Activated CD4-positive, alpha-beta memory T cell treated with anti-CD3 and anti-CD28 coated beads, Interleukin-2, amount 10 ng/mL, durations not matched to agents 7 days and 5 days (primary cell): ENCODE data around the gene ROBO2. TPM values are rescaled to one million over a fixed set of nuclear protein-coding genes. Genes with fewer than 3 reads are reported as not detected.

Experiments used
- CTCF ChIA-PET: fragments of 350-600 bp; sonication (Branson Sonifier 250); formaldehyde crosslinking; loops from one replicate; lab custom pipeline; 2021; ENCODE audit warnings: antibody characterized with exemption, inconsistent platforms; lab: Charles Lee
- POLR2A ChIA-PET: fragments of 350-600 bp; sonication (Branson Sonifier 250); formaldehyde crosslinking; loops from one replicate; lab custom pipeline; 2021; ENCODE audit warnings: antibody characterized with exemption; lab: Charles Lee
- DNase-seq: peaks from one replicate; pipeline ENCODE4 v3.0.0-alpha.2; 2020
- H3K27ac Mint-ChIP-seq: one replicate; pipeline ENCODE4 v1.8.0; 2021; ENCODE audit warnings: mild to moderate bottlenecking, mixed read lengths
- H3K27me3 Mint-ChIP-seq: one replicate; pipeline ENCODE4 v1.8.0; 2021; ENCODE audit warnings: mixed read lengths
- H3K36me3 Mint-ChIP-seq: one replicate; pipeline ENCODE4 v1.8.0; 2021; ENCODE audit warnings: low read depth, mixed read lengths
- H3K4me1 Mint-ChIP-seq: one replicate; pipeline ENCODE4 v1.8.0; 2021; ENCODE audit warnings: mixed read lengths
- H3K4me3 Mint-ChIP-seq: one replicate; pipeline ENCODE4 v1.8.0; 2021; ENCODE audit warnings: mild to moderate bottlenecking, mixed read lengths
- H3K9me3 Mint-ChIP-seq: one replicate; pipeline ENCODE4 v1.8.0; 2021; ENCODE audit warnings: mixed read lengths
- total RNA-seq, 2 experiments: library from RNA; stranded (reverse); gene quantifications; one replicate each; pipeline ENCODE4 v1.2.3, GENCODE V29; 2021

Gene ROBO2
- total RNA-seq, 2 experiments from 2014 or later: not detected

DNA sequence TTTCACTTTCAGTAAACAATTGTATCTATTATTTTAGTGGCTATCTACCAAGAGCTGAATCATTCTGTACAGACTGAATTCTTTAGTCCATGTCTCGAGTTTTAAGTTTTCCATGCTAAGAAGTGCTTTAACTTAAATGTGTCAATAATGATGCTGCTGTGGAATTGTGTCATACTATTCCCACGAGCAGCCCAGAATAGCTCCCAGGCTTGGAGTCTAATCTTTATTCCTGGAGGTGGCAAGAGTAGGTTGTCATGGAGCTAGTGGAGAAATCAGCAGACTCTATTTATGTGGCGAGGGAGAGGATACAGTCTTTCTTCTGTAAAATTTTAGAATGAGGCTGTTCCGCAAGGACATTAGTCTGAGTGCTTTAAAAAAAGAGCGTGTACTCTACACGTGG is 207.2 kb downstream of the ROBO2 start:
- ChIA-PET CTCF (no interaction called here), POLR2A (no interaction called here)
- Mint-ChIP-seq H3K4me3 (no peak overlapping the region), H3K27ac (no peak overlapping the region), H3K36me3 (no peaks in the 10 kb centered on the region), H3K9me3 (peaks cover 6% of the 10 kb centered on the region), H3K4me1 (no peaks in the 10 kb centered on the region), H3K27me3 (no peaks in the 10 kb centered on the region)
- DNase-seq: no peak

DNA sequence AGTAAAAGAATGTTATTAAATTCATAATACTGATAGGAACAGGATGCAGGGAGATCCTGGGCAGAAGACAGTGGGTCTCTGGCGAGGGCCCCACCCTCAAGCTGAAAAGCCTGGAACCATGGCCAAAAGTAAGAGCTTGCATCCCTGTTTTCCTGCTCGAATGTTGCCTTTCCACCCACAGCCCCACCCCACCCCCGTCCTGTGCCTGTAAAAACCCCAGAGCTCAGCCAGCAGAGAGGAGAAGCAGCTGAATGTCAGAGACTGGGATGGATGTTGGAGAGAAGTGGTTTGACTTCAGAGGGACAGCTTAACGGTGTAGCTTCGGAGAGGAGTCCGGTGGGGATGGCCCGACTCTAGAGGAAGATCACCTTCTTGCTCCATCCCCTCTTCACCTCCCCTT is 207.9 kb downstream of the ROBO2 start:
- Mint-ChIP-seq H3K4me3 (no peak overlapping the region), H3K27me3 (no peaks in the 10 kb centered on the region), H3K4me1 (no peaks in the 10 kb centered on the region), H3K36me3 (no peaks in the 10 kb centered on the region), H3K27ac (no peak overlapping the region), H3K9me3 (peaks cover 6% of the 10 kb centered on the region)
- CTCF ChIA-PET: no interaction called here
- POLR2A ChIA-PET: no interaction called here
- DNase-seq: no peak

DNA sequence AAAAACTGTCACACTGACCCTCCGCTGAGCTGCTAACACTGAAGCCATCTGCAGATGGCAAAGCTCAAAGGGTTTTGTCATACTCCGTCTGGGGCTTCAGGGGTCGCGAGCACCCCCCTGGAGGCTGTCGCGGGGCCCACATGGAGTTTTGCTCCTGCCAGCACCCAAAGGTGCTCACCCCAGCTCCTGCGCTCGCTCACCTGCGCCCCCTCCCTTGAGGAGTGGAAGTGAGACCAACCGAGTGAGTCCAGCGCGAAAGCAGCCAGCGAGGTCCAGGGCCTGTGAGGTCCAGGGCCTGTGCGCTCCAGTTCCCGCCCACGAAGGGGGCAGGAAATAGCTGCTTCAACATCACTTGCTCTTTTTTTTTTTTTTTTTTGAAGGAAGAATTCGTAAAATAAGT is 208.5 kb downstream of the ROBO2 start:
- Mint-ChIP-seq H3K9me3 (peaks cover 6% of the 10 kb centered on the region), H3K4me3 (no peak overlapping the region), H3K27me3 (no peaks in the 10 kb centered on the region), H3K27ac (no peak overlapping the region), H3K36me3 (no peaks in the 10 kb centered on the region), H3K4me1 (no peaks in the 10 kb centered on the region)
- POLR2A ChIA-PET: no interaction called here
- no peak for DNase-seq
- CTCF ChIA-PET: no interaction called here

DNA sequence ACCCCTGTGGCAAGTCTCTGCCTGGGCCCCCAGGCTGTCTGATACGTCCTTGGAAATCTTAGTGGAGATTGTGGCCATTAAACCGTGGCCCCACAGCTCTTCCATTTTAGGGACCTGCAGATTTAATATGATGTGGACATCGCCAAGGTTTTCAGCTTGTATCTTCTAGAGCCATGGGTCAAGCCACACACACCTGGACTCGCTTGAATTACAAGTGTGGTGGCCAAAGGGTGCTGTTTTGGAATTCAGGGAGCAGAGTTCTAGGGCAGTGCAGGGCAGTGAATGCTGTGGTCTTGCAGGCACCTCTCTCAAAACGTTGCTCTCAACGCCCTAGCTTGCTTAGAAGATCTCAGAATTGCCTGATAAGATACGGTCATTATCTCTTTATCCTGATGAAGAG is 211.2 kb downstream of the ROBO2 start:
- DNase-seq: no peak
- Mint-ChIP-seq H3K4me3 (no peak overlapping the region), H3K36me3 (no peaks in the 10 kb centered on the region), H3K27ac (no peak overlapping the region), H3K4me1 (no peaks in the 10 kb centered on the region), H3K9me3 (peaks cover 6% of the 10 kb centered on the region), H3K27me3 (no peaks in the 10 kb centered on the region)
- ChIA-PET CTCF (no interaction called here), POLR2A (no interaction called here)

DNA sequence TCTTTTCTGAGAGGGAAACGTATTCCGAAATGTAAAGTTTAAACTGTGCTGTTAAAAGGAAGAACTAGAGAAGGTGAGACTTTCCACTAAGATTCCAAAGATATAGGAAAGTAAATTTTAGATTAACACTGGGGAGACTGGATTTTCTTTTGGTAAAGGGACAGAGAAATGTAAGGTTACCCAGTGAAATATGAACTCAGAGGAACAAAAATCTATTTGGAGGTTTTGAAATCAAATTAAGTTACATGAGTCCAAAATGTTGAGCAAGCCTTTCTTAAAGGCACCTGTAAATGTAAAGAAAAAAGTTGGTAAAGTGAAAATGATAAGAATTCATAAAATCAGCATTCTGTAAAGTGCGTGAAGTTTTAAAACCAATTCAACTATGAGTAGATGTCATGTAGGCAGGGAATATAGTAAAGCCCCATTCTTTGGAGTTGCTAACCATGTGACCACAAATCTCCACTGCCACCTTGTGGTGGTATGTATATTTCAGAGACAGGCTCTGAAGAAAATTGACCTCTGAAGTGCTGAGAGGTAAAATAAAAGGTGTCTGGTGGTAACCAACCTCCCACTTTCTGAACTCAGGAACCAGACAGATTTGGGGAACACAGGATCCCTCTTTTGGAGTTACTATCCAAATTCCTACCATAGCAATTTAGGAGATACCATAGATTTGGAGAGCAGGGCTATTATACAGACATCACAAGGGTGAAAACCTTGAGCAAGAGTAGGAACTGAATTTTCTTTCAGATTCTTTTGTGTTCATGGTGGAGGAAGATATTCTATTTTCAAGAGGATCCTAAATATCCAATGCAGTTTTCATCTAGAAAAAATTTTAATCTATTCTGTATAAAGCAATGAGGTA is 215.3 kb downstream of the ROBO2 start:
- H3K36me3 Mint-ChIP-seq: no peaks in the 10 kb centered on the region
- ChIA-PET POLR2A (no interaction called here), CTCF (no interaction called here)
- no peak overlapping the region for H3K4me3 Mint-ChIP-seq
- no peak overlapping the region for H3K27ac Mint-ChIP-seq
- no peaks in the 10 kb centered on the region for H3K4me1 Mint-ChIP-seq
- H3K9me3 Mint-ChIP-seq: peaks cover 3% of the 10 kb centered on the region
- no peaks in the 10 kb centered on the region for H3K27me3 Mint-ChIP-seq
- no peak for DNase-seq

DNA sequence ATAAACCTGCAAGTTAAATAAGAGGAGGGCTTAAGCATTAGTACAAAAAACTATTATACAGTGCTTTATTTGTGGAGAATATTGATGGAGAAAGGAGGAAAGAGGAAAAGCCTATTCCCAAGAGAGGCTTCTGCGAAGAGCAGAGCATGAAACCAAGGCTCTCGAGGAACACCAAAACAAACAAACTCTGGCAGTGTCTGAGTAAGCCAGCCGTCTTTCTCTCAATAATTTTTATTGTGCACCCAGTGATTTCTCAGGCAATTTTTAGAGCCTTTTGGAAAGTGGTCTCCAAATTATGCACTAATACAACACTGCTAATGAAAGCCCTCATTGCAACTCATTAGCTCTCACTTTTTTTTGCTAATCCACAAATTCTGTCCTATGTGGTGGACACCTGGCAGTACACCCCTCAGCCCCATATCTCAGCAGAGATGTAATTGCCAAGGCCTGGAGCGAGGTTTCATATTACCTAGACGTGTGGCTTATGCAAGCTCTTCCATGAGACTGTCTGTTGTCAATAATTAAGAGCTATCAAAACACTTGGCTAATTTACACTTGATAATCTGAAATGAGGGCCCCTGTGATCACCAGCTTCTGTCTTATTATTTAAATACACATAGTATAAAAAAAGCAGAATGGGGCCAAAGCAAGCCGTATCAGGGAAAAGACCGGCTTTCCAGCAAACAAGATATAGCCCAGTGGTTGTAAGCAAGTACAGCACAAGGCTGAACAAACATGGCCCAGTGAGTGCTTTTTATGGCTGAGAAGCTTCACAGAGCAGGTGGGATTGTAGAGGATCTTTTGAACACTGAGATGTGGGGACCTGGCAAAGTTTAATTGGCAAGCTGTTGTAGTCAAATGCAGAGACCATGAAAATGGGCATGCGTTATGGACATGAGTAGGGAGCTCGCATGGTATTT is 216.9 kb downstream of the ROBO2 start:
- Mint-ChIP-seq H3K27ac (no peak overlapping the region), H3K36me3 (no peaks in the 10 kb centered on the region), H3K9me3 (peaks cover 9% of the 10 kb centered on the region), H3K4me3 (no peak overlapping the region), H3K4me1 (no peaks in the 10 kb centered on the region), H3K27me3 (no peaks in the 10 kb centered on the region)
- CTCF ChIA-PET: interaction anchor here (0.6 kb wide), 1 partner anchor 69 kb away, joined by 3 read pairs; no protein-coding TSS in a partner anchor
- POLR2A ChIA-PET: no interaction called here
- no peak for DNase-seq

DNA sequence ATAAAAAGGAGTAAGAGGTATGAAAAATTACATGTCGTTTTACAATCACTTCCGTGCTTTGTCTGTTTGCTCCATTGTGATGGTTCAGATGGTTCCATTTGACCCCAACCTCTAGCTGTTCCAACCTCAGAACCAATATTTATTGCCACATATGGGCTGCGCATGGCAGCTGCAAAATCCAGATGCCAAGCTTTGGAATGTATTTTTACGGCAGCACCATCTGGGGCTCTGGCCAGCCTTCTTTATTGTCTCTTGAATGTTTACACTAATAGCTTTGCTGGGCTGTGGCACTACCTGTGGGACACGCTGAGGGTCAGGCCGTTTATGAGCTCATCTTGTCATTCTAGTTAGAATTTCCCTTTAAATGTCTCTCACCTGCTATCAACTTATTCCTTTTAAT is 219.8 kb downstream of the ROBO2 start:
- no peaks in the 10 kb centered on the region for H3K36me3 Mint-ChIP-seq
- POLR2A ChIA-PET: no interaction called here
- no peaks in the 10 kb centered on the region for H3K27me3 Mint-ChIP-seq
- no peak overlapping the region for H3K27ac Mint-ChIP-seq
- CTCF ChIA-PET: interaction anchor here (0.6 kb wide), 1 partner anchor 27 kb away, joined by 4 read pairs; no protein-coding TSS in a partner anchor
- no peaks in the 10 kb centered on the region for H3K4me1 Mint-ChIP-seq
- no peak for DNase-seq
- H3K4me3 Mint-ChIP-seq: no peak overlapping the region
- H3K9me3 Mint-ChIP-seq: peaks cover 10% of the 10 kb centered on the region

DNA sequence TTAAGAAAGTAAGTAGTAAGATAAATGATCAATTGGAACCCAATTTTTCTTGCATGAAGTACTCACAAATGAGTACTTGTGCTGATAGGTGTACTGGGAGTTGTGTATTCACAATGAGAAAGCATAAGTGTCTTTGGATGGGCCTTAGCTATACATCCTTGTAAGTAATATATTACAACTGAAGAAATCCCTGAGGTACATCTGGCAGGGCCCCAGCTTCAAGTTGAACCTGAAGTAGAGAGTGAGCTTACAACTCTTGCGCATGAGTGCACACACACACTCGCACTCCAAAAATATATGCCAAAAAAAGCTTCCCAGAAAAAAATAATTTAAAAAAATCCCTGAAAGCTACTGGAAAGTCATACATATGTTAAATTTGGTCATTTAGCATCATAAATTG is 222.5 kb downstream of the ROBO2 start:
- ChIA-PET CTCF (no interaction called here), POLR2A (no interaction called here)
- no peak for DNase-seq
- peaks cover 12% of the 10 kb centered on the region for H3K9me3 Mint-ChIP-seq
- no peaks in the 10 kb centered on the region for H3K27me3 Mint-ChIP-seq
- no peak overlapping the region for H3K27ac Mint-ChIP-seq
- H3K4me1 Mint-ChIP-seq: no peaks in the 10 kb centered on the region
- no peak overlapping the region for H3K4me3 Mint-ChIP-seq
- no peaks in the 10 kb centered on the region for H3K36me3 Mint-ChIP-seq

DNA sequence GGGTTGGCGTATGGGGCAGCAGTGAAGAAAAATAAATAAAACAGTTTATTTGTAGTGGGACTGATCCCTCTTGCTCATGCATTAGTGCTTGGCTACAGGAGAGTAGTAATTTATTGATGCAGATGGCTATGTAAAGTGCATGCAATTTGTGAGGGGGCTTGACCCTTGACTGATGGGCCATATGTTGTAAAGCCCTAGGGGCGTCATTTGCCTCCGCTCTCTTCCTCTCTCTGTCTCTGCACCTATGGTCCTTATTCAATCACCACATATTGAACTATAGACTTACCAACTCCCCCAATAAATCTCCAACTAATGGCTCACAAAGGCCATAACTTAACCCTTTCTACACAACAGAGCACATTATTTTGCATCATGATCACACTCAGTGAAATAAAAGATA is 227.7 kb downstream of the ROBO2 start:
- no peak for DNase-seq
- ChIA-PET POLR2A (no interaction called here), CTCF (no interaction called here)
- H3K27ac Mint-ChIP-seq: no peak overlapping the region
- H3K4me1 Mint-ChIP-seq: no peaks in the 10 kb centered on the region
- H3K4me3 Mint-ChIP-seq: no peak overlapping the region
- no peaks in the 10 kb centered on the region for H3K27me3 Mint-ChIP-seq
- H3K36me3 Mint-ChIP-seq: no peaks in the 10 kb centered on the region
- peaks cover 7% of the 10 kb centered on the region for H3K9me3 Mint-ChIP-seq

DNA sequence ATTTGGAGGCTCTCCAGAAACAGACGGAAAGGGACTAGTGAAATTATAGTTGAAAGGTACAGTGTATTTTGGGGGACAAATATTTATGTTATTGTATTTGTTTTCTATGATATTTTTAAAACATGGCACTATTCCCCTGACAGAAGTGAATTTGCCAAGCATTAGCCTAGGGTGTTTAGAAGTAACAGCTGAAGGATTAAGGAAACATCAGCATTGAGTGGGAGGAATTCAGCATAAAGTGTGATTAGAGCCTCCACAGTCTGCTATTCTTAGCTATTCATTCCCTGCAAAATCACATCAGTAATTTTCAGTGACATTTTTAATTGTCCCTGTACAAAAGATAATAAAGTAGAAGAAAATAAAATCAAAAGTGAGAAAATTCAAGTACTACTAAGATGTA is 231.4 kb downstream of the ROBO2 start:
- Mint-ChIP-seq H3K9me3 (peaks cover 2% of the 10 kb centered on the region), H3K27me3 (no peaks in the 10 kb centered on the region), H3K27ac (no peak overlapping the region), H3K4me1 (no peaks in the 10 kb centered on the region), H3K36me3 (no peaks in the 10 kb centered on the region), H3K4me3 (no peak overlapping the region)
- POLR2A ChIA-PET: no interaction called here
- no peak for DNase-seq
- CTCF ChIA-PET: no interaction called here

DNA sequence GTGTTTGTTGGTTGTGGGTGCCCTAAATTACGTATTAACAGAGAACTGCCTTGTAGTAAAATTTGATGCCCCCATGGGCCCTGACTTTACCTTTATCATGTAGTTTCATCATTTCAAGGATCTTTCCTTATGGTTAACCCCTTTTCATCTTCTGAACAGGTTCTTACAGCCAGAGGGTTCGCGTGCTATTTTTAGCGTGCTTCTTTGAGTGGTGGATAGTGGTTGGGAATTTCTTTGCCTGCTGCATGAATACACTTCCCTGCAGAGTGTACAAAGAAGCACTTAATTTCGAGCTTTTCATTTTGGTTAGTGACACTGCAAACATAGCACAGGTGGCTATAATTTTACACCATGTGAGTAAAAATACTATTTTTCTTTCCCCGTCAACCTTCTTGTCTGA is 231.8 kb downstream of the ROBO2 start:
- ChIA-PET POLR2A (no interaction called here), CTCF (no interaction called here)
- H3K4me3 Mint-ChIP-seq: no peak overlapping the region
- no peak for DNase-seq
- no peaks in the 10 kb centered on the region for H3K27me3 Mint-ChIP-seq
- no peak overlapping the region for H3K27ac Mint-ChIP-seq
- peaks cover 2% of the 10 kb centered on the region for H3K9me3 Mint-ChIP-seq
- H3K4me1 Mint-ChIP-seq: no peaks in the 10 kb centered on the region
- no peaks in the 10 kb centered on the region for H3K36me3 Mint-ChIP-seq

DNA sequence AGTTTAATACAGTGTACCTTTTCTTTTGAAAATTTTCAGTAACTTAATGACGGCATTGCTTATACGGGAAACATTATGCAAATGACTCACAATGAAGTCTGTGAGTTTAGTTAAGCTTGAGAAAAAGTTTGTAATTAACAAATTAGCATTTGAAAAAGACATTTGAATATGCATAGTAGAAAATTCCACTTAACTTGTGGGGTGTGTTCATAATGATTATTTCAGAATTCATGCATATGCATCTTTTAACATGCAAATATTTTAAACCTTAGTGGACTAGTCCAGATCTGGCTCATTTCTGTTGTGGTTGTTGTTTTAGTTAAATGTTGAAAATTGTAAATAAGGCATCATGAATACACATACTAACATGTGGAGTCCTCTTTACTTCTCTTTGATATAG is 239.4 kb downstream of the ROBO2 start:
- H3K4me3 Mint-ChIP-seq: no peak overlapping the region
- no peak overlapping the region for H3K27ac Mint-ChIP-seq
- no peaks in the 10 kb centered on the region for H3K4me1 Mint-ChIP-seq
- CTCF ChIA-PET: no interaction called here
- peaks cover 10% of the 10 kb centered on the region for H3K9me3 Mint-ChIP-seq
- H3K36me3 Mint-ChIP-seq: no peaks in the 10 kb centered on the region
- DNase-seq: no peak
- H3K27me3 Mint-ChIP-seq: no peaks in the 10 kb centered on the region
- POLR2A ChIA-PET: no interaction called here

DNA sequence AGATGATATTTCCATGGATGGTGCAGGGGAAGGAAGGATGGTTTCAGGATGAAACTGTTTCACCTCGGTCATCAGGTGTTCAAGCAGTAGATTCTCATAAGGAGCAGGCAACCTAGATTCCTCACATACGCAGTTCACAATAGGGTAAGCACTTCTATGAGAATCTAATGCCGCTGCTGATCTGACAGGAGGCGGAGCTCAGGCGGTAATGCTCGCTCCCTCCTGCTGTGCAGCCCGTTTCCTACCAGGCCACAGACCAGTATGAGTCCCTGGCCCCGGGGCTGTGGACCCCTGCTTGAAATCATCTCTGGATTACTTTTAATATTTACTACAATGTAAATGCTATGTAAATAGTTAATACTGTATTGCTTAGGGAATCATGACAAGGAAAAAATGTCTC is 241.8 kb downstream of the ROBO2 start:
- H3K4me3 Mint-ChIP-seq: no peak overlapping the region
- H3K36me3 Mint-ChIP-seq: no peaks in the 10 kb centered on the region
- POLR2A ChIA-PET: no interaction called here
- CTCF ChIA-PET: no interaction called here
- H3K27me3 Mint-ChIP-seq: no peaks in the 10 kb centered on the region
- DNase-seq: no peak
- H3K9me3 Mint-ChIP-seq: peaks cover 10% of the 10 kb centered on the region
- H3K4me1 Mint-ChIP-seq: no peaks in the 10 kb centered on the region
- no peak overlapping the region for H3K27ac Mint-ChIP-seq
